Heart right ventricle (tissue), 16 donors: ENCODE results near the gene RUNX1. TPM values are rescaled to one million over a fixed set of nuclear protein-coding genes. Genes with fewer than 3 reads are reported as not detected.

Experiments used
- ATAC-seq, 8 donors: fragments of 200-7000 bp; cut with Tn5 transposase; one replicate each; pipeline ENCODE4 v1.9.1; 2020; ENCODE audit warnings: mild to moderate bottlenecking in 8 of 8, moderate library complexity in 8 of 8, moderate number of reproducible peaks in 1 of 8
- DNase-seq, 2 donors: peaks; one replicate each; pipeline ENCODE4 v3.0.0-alpha.2; 2020
- H3K27ac ChIP-seq, 10 donors: fragments of 200-600 bp; sonication (generic) in 2 of 10; one replicate each; pipeline versions ENCODE4 v1.5.0 to v1.8.0; 2020 to 2022; ENCODE audit warnings: mild to moderate bottlenecking in 3 of 10
- H3K27me3 ChIP-seq, 7 donors: fragments of 200-600 bp; one replicate each; pipeline ENCODE4 v1.8.0; 2021 to 2022; ENCODE audit warnings: mild to moderate bottlenecking in 2 of 7
- H3K36me3 ChIP-seq, 9 donors: fragments of 200-600 bp; sonication (generic) in 1 of 9; one replicate each; pipeline versions ENCODE4 v1.5.0 to v1.8.0; 2020 to 2022; ENCODE audit warnings: mild to moderate bottlenecking in 2 of 9
- H3K4me1 ChIP-seq, 9 donors: fragments of 200-600 bp; sonication (generic) in 1 of 9; one replicate each; pipeline versions ENCODE4 v1.5.0 to v1.8.0; 2020 to 2022; ENCODE audit warnings: mild to moderate bottlenecking in 4 of 9
- H3K4me3 ChIP-seq, 10 donors: fragments of 200-600 bp; sonication (generic) in 2 of 10; one replicate each; pipeline versions ENCODE4 v1.5.0 to v1.8.0; 2020 to 2022; ENCODE audit warnings: mild to moderate bottlenecking in 7 of 10, moderate library complexity in 2 of 10
- H3K9me3 ChIP-seq, 11 donors: fragments of 200-600 bp in 10 of 11; sonication (generic) in 2 of 11; one replicate each; pipeline versions ENCODE4 v1.5.0 to v1.8.0; 2013 to 2022; ENCODE audit warnings: mild to moderate bottlenecking in 2 of 11, control low read depth in 1 of 11, moderate library complexity in 1 of 11
- WGBS, 2 donors: extraction: QIAGEN DNeasy Blood & Tissue Kit; methylation state at CpG; one replicate each; pipeline ENCODE4 v1.1.7; 2013; ENCODE audit warnings: inconsistent platforms in 1 of 2; 5-methylcytosine and 5-hydroxymethylcytosine counted together
- intact Hi-C, 10 donors: fragments of 100-400 bp; cut with DNase I; formaldehyde crosslinking; loops; one replicate each; pipeline versions ENCODE4 v1.11.1 to v1.14.2; 2022
- polyA plus RNA-seq, 2 donors: library from polyadenylated mRNA; stranded (reverse); fragments of 200-250 nt; gene quantifications; one replicate each; pipeline ENCODE4 v1.2.3, GENCODE V29; 2013
- total RNA-seq, 10 donors: library from RNA; stranded (reverse); fragmentation: NEBNext Ultra II Directional in 3 of 10; extraction: Animal tissue kit (Norgen Biotek cat#: 25700) in 3 of 10; gene quantifications; one replicate each; pipeline versions ENCODE4 v1.2.1 to v1.2.4, GENCODE V29; 2021 to 2023
- TF ChIP-seq, protein P1 (sequence below), 9 donors: fragments of 200-600 bp; sonication (generic) in 2 of 9; IDR thresholded peaks; one replicate each; pipeline versions ENCODE4 v1.5.0 to v1.8.0; 2021 to 2022; ENCODE audit warnings: antibody characterized with exemption in 9 of 9, mild to moderate bottlenecking in 5 of 9, moderate library complexity in 1 of 9
- donor health status: Arrhythmogenic right ventricular cardiomyopathy.
- donor health status: ischemic (EF 13 %, LVEDD 7.1; RV severe dilation, severe dysfunction).
- donor health status: healthy with polysubstance abuse.
- donor health status: DM: no; HTN: yes; CAD: no.
- donor health status: DM: no; HTN: no; CAD: no.
- donor health status: ischemic (EF 25% LVEDD 6.9; RV normal size, moderate dysfunction).
- donor health status: ischemic (EF 25% LVEDD 5.7; RV mildly dilated, moderate dysfunction).
- donor health status: healthy.
- donor health status: DM: yes; HTN: yes; CAD: no.
- donor health status: Ischemic cardiomyopathy.
- donor health status: ischemic (EF 35%, LVEDD 5.7; RV mildly dilated, moderate dysfunction).
- donor health status: nonischemic (EF 11% LVEDD 7.7; RV severe dilation, severe dysfunction).
- donor health status: DM: yes; HTN: yes; CAD: no.
- donor health status: PGD.
- donor health status: ischemic (EF 29% LVEDD 5.4; RV normal size, mild dysfunction).
- donor health status: nonischemic (EF 23%, LVEDD 6.1; RV moderate dilation, normal function).

Gene RUNX1
- total and polyA plus RNA-seq, 12 donors = 0.88 to 29.3 (median 3.5) TPM

- intact Hi-C loops = no loop called here
These were observed 99.6 kb downstream of the RUNX1 start for GRCh38 chr21:34949499-34949898.

GRCh38 chr21:34949030-34949429, 100.1 kb downstream of the RUNX1 start:
- 85% methylated on average over 4 of the region's 4 CpGs for WGBS, 2 donors
- DNase-seq (no peak), ATAC-seq (no peak)
- Histone ChIP-seq H3K4me3 (no peak overlapping the region), H3K9me3 (peaks cover 0 to 3% (median 0%) of the 10 kb centered on the region in 11 donors), H3K27me3 (peaks cover 0 to 14% (median 0%) of the 10 kb centered on the region in 7 donors), H3K27ac (no peak overlapping the region), H3K4me1 (peaks cover 0 to 10% (median 0%) of the 10 kb centered on the region in 9 donors), H3K36me3 (no peaks in the 10 kb centered on the region)
- TF ChIP-seq, protein P1, sequence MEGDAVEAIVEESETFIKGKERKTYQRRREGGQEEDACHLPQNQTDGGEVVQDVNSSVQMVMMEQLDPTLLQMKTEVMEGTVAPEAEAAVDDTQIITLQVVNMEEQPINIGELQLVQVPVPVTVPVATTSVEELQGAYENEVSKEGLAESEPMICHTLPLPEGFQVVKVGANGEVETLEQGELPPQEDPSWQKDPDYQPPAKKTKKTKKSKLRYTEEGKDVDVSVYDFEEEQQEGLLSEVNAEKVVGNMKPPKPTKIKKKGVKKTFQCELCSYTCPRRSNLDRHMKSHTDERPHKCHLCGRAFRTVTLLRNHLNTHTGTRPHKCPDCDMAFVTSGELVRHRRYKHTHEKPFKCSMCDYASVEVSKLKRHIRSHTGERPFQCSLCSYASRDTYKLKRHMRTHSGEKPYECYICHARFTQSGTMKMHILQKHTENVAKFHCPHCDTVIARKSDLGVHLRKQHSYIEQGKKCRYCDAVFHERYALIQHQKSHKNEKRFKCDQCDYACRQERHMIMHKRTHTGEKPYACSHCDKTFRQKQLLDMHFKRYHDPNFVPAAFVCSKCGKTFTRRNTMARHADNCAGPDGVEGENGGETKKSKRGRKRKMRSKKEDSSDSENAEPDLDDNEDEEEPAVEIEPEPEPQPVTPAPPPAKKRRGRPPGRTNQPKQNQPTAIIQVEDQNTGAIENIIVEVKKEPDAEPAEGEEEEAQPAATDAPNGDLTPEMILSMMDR (IDR thresholded peaks at IDR 0.05) = no peak
- intact Hi-C loops = no loop called here

More at GRCh38 chr21:34949499-34949898, 99.6 kb downstream of the RUNX1 start:
- WGBS, 2 donors = 74 to 79% methylated on average over 10 of the region's 10 CpGs
- ATAC-seq (no peak), DNase-seq (no peak)
- Histone ChIP-seq H3K27me3 (peaks cover 0 to 14% (median 0%) of the 10 kb centered on the region in 7 donors), H3K36me3 (no peaks in the 10 kb centered on the region), H3K9me3 (peaks cover 0 to 3% (median 0%) of the 10 kb centered on the region in 11 donors), H3K27ac (no peak overlapping the region), H3K4me1 (peaks cover 0 to 10% (median 0%) of the 10 kb centered on the region in 9 donors), H3K4me3 (no peak overlapping the region)
- TF ChIP-seq, protein P1 (IDR thresholded peaks at IDR 0.05) = no peak

GRCh38 chr21:34948157-34948556, 100.9 kb downstream of the RUNX1 start:
- H3K4me1 ChIP-seq = peaks cover 0 to 10% (median 0%) of the 10 kb centered on the region in 9 donors
- no peak overlapping the region for H3K4me3 ChIP-seq
- H3K9me3 ChIP-seq = peaks cover 0 to under 1% (median 0%) of the 10 kb centered on the region in 11 donors
- peaks cover 0 to 14% (median 0%) of the 10 kb centered on the region in 7 donors for H3K27me3 ChIP-seq
- TF ChIP-seq, protein P1 (IDR thresholded peaks at IDR 0.05) = no peak
- H3K36me3 ChIP-seq = no peaks in the 10 kb centered on the region
- intact Hi-C loops = no loop called here
- no peak for ATAC-seq
- H3K27ac ChIP-seq = no peak overlapping the region
- no peak for DNase-seq
- 89 to 90% methylated on average over 5 of the region's 5 CpGs for WGBS, 2 donors

GRCh38 chr21:34946916-34947534, 102.1 kb downstream of the RUNX1 start:
- Histone ChIP-seq H3K4me3 (no peak overlapping the region), H3K27ac (no peak overlapping the region), H3K4me1 (peaks cover 0 to 10% (median 0%) of the 10 kb centered on the region in 9 donors), H3K36me3 (no peaks in the 10 kb centered on the region), H3K27me3 (peaks cover 0 to 22% (median 0%) of the 10 kb centered on the region in 7 donors), H3K9me3 (no peaks in the 10 kb centered on the region)
- 84 to 85% methylated on average over 2 of the region's 2 CpGs for WGBS, 2 donors
- TF ChIP-seq, protein P1 (IDR thresholded peaks at IDR 0.05) = no peak
- intact Hi-C loops = no loop called here
- DNase-seq = no peak
- no peak for ATAC-seq
